Parathyroid adenoma (tissue), 2 donors: ENCODE data around the gene LLPH.

Source experiments
- H2AFZ ChIP-seq: fragments of 300-600 bp; sonication (generic); one replicate; pipeline ENCODE4 v1.7.0; 2017; ENCODE audit warnings: antibody characterized with exemption, mild to moderate bottlenecking
- H3K27ac ChIP-seq: fragments of 300-600 bp; sonication (generic); one replicate; pipeline ENCODE4 v1.7.0; 2017
- H3K27me3 ChIP-seq: fragments of 300-600 bp; sonication (generic); one replicate; pipeline ENCODE4 v1.7.0; 2017; ENCODE audit warnings: low read length; ENCODE audit not compliant: control insufficient read depth, insufficient read depth
- H3K36me3 ChIP-seq: fragments of 300-600 bp; sonication (generic); one replicate; pipeline ENCODE4 v1.7.0; 2017; ENCODE audit warnings: low read length; ENCODE audit not compliant: control insufficient read depth, insufficient read depth
- H3K4me1 ChIP-seq: fragments of 300-600 bp; sonication (generic); one replicate; pipeline ENCODE4 v1.7.0; 2017; ENCODE audit warnings: control low read depth
- H3K4me2 ChIP-seq: fragments of 300-600 bp; sonication (generic); one replicate; pipeline ENCODE4 v1.7.0; 2017; ENCODE audit warnings: low read length
- H3K4me3 ChIP-seq: fragments of 300-600 bp; sonication (generic); one replicate; pipeline ENCODE4 v1.7.0; 2017; ENCODE audit warnings: low read depth, low read length
- H3K79me2 ChIP-seq: fragments of 300-600 bp; sonication (generic); one replicate; pipeline ENCODE4 v1.7.0; 2017; ENCODE audit warnings: control low read depth
- H3K9ac ChIP-seq: fragments of 300-600 bp; sonication (generic); one replicate; pipeline ENCODE4 v1.7.0; 2017; ENCODE audit warnings: mild to moderate bottlenecking
- H3K9me3 ChIP-seq: fragments of 300-600 bp; sonication (generic); one replicate; pipeline ENCODE4 v1.7.0; 2017; ENCODE audit warnings: low read length; ENCODE audit not compliant: control insufficient read depth
- CTCF ChIP-seq: fragments of 300-600 bp; sonication (generic); IDR thresholded peaks from one replicate; pipeline ENCODE4 v1.7.0; 2017; ENCODE audit warnings: antibody characterized with exemption, mild to moderate bottlenecking
- donor health status: primary hyperparathyroidism.

Gene LLPH

DNA sequence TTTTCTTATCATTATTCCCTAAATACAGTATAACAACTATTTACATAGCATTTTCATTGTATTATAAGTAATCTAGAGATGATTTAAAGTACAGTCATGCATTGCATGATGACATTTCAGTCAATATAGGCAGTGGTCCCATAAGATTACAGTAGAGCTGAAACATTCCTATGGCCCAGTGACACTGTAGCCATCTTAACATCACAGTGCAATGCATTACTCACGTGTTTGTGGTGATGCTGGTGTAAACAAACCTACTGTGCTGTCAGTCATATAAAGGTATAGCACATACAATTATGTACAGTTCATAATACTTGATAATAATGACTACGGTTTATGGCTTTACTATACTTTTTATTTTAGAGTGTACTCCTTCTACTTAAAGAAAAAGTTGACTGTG, 13.3 kb downstream of the LLPH start:
- H3K4me3 ChIP-seq: no peak overlapping the region
- no peak overlapping the region for H3K4me2 ChIP-seq
- no peaks in the 10 kb centered on the region for H3K9me3 ChIP-seq
- TF ChIP-seq CTCF: no peak
- H3K9ac ChIP-seq: no peak overlapping the region
- H3K36me3 ChIP-seq: no peaks in the 10 kb centered on the region
- H3K79me2 ChIP-seq: no peaks in the 10 kb centered on the region
- no peaks in the 10 kb centered on the region for H3K27me3 ChIP-seq
- no peak overlapping the region for H2AFZ ChIP-seq
- no peak overlapping the region for H3K27ac ChIP-seq
- no peaks in the 10 kb centered on the region for H3K4me1 ChIP-seq

DNA sequence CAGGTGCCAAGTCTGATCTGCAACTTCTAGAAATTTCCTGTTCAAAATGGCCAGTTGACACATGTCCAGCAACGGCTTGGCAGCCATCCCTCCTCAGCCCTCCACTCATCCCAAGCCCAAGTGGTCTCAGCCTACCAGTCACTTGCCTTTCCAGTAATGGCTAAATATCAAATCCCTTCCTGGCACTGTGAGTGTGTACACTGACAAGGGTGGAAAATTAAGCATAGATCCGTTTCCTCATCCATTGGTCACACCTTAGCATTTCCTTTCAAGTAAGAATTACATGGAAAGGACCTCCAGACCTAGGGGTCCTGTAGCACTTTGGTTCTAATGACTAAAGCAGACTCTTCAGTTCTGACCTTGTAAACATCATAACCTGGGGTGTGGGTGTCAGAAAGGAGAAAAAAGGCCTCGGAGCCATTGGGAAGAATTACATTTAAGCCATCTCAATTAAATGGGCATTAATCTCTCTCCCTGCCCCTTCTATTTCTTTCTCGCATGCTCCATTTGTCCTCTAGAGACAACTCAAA, 15.4 kb downstream of the LLPH start:
- H3K36me3 ChIP-seq: no peaks in the 10 kb centered on the region
- no peak overlapping the region for H3K9ac ChIP-seq
- no peaks in the 10 kb centered on the region for H3K4me1 ChIP-seq
- H3K79me2 ChIP-seq: no peaks in the 10 kb centered on the region
- H3K9me3 ChIP-seq: no peaks in the 10 kb centered on the region
- no peak overlapping the region for H3K4me3 ChIP-seq
- no peaks in the 10 kb centered on the region for H3K27me3 ChIP-seq
- no peak for TF ChIP-seq CTCF
- no peak overlapping the region for H3K27ac ChIP-seq
- no peak overlapping the region for H3K4me2 ChIP-seq
- H2AFZ ChIP-seq: no peak overlapping the region

- no peaks in the 10 kb centered on the region for H3K79me2 ChIP-seq
- H3K9me3 ChIP-seq: no peaks in the 10 kb centered on the region
- H3K4me3 ChIP-seq: no peak overlapping the region
- TF ChIP-seq CTCF: no peak
- H3K4me2 ChIP-seq: no peak overlapping the region
- no peaks in the 10 kb centered on the region for H3K4me1 ChIP-seq
- H3K27me3 ChIP-seq: no peaks in the 10 kb centered on the region
- no peak overlapping the region for H2AFZ ChIP-seq
- H3K36me3 ChIP-seq: no peaks in the 10 kb centered on the region
- no peak overlapping the region for H3K9ac ChIP-seq
- no peak overlapping the region for H3K27ac ChIP-seq
Measured at GRCh38 chr12:66113471-66113870, 17.1 kb downstream of the LLPH start.

- H3K36me3 ChIP-seq: no peaks in the 10 kb centered on the region
- H3K27me3 ChIP-seq: no peaks in the 10 kb centered on the region
- no peak for TF ChIP-seq CTCF
- no peaks in the 10 kb centered on the region for H3K4me1 ChIP-seq
- no peaks in the 10 kb centered on the region for H3K79me2 ChIP-seq
- H3K27ac ChIP-seq: no peak overlapping the region
- H2AFZ ChIP-seq: no peak overlapping the region
- H3K9ac ChIP-seq: no peak overlapping the region
- no peak overlapping the region for H3K4me2 ChIP-seq
- no peaks in the 10 kb centered on the region for H3K9me3 ChIP-seq
- no peak overlapping the region for H3K4me3 ChIP-seq
Measured at GRCh38 chr12:66111605-66112004, 18.9 kb downstream of the LLPH start.

GRCh38 chr12:66109056-66109455, 21.5 kb downstream of the LLPH start:
- H3K27me3 ChIP-seq: no peaks in the 10 kb centered on the region
- no peak overlapping the region for H3K9ac ChIP-seq
- H3K4me2 ChIP-seq: no peak overlapping the region
- H3K27ac ChIP-seq: no peak overlapping the region
- H3K9me3 ChIP-seq: no peaks in the 10 kb centered on the region
- no peaks in the 10 kb centered on the region for H3K4me1 ChIP-seq
- H3K36me3 ChIP-seq: no peaks in the 10 kb centered on the region
- H3K79me2 ChIP-seq: no peaks in the 10 kb centered on the region
- H3K4me3 ChIP-seq: no peak overlapping the region
- TF ChIP-seq CTCF: no peak
- no peak overlapping the region for H2AFZ ChIP-seq
